ENCODE results near the gene CARS2.
"Not testable (repeated sequence)": the region's sequence is repeated elsewhere in the genome, so short reads cannot be mapped to it uniquely, and the experiment has no call there.

The CARS2 gene

DNA sequence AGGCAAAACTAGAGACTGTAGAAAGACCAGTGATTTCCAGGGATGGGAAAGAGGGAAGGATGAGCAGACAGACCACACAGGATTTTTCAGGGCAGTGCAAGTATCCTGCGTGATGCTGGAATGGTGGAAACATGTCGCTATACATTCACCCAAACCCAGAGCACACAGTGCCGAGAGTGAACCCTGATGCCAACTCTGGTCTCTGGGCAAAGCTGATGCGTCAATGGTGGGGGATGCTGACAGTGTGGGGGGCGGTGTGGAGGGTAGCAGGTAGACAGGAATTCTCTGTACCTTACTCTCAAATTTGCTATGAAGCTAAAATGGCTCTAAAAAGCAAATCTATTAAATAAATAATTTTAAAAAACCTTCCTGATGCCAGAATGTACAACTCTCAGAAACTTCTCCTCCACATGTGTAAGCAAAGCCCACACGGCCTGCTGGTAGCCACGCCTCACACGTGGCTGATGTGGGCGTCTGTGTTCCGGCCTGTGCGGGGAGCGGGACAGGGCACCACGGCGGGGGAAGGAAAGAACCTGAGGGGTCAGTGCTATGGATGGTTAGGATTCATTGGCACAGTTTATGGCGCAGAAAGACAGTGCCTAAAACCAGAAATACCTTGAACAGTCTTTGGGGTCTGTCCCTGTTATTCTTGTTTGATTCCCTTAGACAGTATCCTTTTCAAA, 23.9 kb downstream of the CARS2 start:
- DNase-seq: no peak

DNA sequence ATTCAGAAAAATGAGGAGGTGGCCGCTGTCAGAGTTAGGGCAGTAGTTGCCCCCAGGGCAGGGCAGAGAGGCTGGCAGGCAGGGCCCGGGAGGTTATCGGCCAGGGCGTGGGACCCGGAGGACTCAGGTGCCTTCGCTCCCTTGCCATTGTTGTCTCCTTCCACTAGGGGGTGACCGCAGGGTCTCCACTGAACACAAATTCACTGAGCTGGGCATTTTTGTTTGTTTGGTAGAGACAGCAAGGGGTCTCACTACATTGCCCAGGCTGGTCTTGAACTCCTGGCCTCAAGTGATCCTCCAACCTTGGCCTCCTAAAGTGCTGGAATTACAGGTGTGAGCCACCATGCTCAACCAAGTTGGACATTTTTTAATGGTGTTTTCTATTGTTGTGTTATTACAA, 25.1 kb downstream of the CARS2 start:
- DNase-seq: peak in 1 of 3 experiments; percentile 30

DNA sequence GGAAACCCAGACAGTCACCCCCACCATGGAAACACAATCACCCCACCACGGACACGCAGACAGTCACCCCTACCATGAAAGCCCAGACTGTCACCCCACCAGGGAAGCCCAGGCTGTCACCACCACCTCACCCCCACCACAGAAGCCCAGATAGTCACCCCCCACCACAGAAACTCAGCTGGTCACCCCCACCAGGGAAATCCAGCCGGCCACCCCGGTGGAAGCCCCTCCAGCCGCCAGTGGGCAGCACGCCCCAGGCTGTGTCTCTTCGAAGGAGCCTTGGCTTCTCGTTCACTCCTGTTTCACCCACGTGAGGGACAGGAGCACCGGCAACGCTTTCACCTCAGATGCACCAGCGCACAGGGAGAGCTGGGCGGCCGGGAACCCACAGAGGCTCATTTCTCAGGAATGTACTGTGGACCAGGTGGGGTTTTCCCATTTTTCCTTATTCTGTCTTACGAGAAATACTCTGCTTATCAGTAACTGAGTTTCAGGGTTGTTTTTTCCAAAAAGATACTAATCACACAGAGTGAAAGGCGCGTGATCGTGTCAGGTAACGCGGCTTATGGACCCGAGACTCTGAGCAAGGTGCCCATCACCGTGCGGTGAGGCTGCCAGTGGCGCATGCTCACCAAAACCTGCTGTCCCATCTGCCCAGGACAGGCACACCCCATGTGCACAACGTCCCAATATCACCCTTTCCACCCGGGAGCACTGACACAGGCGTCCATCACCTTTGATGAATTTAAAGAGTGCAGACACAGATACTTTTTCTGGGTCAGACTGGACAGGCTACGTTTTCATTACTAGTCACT, 28.0 kb downstream of the CARS2 start:
- no peak for DNase-seq

DNA sequence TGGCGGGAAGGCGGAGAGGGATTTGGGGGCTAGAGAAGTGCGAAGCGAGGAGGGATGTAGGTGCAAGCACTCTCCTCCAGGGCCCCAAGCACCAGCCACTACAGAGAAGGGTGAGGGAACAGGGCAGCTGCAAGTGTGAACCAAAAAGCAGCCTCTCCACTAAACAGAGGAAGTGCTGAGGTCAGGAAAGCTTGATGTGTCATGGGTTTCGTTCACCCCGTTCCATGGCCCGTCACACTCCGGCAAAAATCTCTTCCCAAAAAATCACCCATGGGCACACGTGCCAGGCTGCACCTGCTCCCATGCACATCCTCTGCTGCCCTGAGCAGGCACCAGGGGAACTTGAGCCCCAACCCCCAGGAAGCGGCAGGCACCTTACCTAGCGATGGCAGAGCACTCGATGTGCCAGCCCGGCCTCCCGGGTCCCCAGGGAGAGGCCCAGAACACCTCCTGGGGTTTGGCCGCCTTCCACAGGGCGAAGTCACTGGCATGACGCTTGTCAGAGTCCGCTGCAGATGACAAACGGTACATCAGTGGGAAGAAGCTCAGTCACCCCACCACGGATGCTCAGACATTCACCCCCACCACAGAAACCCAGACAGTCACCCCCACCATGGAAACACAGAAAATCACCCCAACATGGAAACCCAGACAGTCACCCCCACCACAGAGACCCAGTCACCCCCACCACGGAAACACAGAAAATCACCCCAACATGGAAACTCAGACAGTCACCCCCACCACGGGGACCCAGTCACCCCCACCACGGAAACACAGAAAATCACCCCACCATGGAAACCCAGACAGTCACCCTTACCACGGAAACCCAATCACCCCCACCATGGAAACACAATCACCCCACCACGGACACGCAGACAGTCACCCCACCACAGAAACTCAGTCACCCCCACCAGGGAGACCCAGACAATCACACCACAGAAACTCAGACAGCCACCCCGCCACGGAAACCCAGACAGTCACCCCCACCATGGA, 29.0 kb downstream of the CARS2 start:
- no peak for DNase-seq

DNA sequence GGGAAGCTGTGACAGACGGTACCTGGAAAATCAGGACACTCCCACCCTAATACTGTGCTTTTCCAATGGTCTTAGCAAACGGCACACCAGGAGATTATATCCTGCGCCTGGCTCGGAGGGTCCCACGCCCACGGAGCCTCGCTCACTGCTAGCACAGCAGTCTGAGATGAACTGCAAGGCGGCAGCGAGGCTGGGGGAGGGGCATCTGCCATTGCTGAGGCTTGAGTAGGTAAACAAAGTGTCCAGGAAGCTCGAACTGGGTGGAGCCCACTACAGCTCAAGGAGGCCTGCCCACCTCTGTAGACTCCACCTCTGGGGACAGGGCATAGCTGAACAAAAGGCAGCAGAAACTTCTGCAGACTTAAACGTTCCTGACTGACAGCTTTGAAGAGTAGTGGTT, 36.1 kb downstream of the CARS2 start:
- not testable (repeated sequence) for DNase-seq

DNA sequence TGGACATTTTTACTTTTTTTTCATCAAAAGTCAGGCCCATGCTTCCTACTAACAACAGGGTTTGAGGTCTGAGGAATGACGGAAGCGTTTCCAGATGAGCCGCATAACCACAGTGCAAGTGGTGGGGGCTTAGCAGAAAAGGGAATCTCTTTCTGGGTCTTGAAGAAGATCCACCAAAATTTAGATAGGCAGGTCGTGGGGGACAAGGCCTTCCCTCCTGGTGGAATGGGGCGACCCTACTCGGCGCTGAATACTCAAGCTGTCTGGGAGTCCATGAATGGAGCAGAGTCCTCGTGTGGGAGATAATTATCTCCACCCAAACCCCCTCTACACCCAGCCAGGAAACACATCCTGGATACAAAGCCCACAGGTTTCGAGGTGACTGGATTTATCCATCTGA, 36.9 kb downstream of the CARS2 start:
- no peak for DNase-seq

DNA sequence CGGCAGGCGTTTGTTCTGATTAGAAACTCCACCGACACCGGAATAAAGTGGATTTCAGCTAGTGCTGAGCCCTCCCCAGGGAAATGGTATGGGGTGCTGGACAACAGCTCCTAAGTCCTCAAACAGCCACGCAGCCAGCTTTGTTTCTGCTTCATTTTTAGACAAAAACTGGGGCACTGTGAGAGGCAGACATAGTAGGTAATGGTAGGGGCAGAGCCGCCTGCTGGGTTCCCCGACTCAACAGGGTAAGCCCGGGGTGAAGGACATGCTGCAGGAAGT, 39.7 kb downstream of the CARS2 start:
- no peak for DNase-seq

DNA sequence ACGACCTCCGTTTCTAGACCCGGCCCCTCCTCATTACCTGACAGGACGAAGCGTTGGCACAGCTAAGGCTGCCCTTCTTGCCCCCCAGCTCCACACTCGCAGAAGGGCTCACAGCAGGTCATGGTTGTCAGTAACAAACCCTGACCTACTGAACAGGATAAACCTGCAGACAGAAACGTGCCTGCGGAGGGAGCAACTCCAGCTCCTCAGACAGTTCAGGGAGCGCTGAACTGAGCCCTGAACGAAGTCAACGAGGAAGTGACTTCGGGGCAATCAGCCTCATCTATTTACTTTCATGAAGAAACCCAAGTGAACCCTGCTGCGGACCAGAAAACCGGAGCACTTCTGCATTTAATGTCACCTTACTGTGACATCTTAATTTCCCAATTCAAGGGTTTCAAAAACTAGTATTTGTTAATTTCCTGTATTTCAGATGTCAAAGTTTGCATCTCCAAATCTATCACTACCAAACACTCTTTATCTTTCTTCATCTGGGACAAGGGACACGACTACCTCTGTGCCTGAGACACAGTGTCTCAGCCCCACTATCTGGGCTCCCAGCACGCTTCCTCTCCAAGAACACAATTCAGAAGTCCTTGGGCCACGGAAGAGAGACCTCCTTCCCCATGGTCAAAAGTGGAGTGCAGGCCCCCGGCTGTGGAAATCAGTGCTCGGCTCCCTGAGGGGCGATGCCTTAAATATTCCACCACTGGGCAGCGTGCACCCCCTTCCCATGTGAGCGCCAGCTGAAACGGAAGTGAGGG, 40.2 kb downstream of the CARS2 start:
- DNase-seq: no peak

DNA sequence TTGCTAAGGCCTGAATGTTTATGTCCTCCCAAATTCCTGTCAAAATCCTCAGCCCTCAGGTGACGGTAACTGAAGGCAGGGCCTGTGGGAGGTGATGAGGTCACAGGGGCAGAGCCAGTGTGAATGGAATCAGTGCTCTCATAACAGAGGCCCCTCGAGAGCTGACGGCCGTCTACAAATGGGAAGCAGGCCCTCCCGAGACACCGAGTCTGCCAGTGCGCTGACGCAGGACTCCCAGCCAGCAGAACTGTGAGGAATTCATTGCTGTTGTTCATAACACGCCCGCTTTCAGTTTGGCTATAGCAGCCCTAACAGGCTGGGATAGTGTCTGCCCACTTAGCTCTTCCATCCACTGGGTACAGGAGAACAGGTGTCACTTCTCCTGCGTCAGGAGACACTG, 41.2 kb downstream of the CARS2 start:
- DNase-seq: no peak

DNA sequence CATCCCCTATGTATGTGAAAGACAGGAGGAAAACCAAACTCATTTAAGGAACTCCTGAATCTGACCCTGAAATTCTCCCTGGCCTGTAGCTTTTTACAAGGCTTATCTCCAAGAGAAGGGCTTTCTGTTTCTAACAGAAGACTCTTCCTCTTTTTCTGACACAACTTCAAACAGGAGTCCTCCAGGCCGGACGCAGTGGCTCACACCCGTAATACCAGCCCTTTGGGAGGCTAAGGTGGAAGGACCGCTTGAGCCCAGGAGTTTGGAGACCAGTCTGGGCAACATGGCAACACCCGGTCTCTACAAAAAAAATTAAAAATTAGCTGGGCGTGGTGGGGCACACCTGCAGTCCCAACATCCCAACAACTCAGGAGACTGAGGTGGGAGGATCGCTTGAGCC, 41.9 kb downstream of the CARS2 start:
- DNase-seq: no peak

DNA sequence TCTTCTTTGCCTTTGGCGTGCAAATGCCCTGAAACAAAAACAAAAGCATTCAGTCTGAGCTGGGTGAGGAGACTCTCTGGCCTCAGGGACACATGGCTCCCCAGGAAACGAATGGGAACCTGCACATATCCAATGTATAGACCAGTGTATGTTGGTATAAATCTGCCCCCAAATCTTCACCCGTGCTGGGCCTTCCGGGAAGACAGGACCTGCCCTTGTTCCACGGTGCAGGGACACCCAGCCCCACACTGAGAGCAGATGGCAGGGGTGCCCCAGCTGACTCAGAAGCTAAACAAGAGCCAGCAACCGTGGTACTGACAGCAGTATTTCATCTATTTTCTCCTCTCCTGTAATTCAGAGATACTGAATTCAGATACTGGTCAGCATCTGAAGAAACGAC, 42.4 kb downstream of the CARS2 start:
- DNase-seq: no peak

DNA sequence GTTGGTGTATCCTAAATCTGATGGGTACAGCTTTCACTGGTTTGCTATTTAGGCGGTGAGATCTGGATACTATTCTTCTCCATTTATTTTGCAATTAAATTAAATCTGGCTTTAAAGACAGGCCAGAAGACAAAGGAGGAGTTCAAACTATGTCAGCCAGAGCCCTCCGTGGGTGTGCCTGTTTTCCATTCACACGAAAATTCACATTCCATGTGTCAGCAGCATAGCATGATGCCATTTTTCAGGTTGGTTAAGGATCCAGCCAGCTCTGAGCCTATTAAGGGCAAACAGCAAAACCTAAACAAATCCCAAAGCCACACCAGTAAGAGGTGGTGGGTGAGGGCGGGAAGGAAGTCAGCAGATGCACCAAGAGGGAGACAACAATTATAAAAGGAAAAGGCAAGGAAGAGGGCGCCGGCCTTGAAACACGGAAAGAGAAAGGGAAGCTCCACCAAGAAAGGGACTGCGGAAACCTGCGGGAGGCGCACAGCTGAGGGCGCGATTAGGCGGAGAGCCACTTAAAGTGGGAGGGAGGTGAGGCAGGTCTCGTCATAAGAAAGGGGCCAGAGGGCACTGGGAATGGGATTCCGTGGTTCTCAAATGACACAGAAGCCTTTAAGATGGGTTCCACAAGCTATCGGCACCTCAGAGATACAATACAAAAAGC, 43.0 kb downstream of the CARS2 start:
- DNase-seq: no peak

DNA sequence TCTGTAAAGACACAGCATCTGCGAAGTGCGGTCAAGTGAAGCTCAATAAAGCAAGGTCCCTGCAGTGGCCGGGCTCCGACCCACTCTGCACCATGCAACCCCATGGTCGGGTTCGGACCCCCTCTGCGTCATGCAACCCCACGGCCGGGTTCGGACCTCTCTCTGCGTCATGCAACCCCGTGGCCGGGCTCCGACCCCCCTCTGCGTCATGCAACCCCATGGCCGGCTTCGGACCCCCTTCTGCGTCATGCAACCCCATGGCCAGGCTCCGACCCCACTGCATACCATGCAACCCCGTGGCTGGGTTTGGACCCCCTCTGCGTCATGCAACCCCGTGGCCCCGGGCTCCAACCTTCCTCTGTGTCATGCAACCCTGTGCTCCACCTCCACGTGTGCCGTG, 43.8 kb downstream of the CARS2 start:
- DNase-seq: no peak

DNA sequence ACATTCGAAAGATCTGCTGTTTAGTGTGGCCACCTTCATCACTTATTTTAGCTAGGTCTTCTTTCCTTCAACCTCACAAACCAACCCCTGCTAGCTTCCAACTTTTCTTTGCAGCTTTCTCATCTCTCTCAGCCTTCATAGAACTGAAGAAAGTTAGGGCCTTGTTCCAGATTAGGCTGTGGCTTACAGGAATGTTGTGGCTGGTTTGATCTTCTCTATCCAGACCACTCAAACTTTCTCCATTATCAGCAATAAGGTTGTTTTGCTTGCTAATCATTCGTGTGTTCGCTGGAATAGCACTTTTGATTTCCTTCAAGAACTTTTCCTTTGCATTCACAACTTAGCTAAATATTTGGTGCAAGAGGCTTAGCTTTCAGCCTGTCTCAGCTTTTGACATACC, 44.7 kb downstream of the CARS2 start:
- DNase-seq: no peak

DNA sequence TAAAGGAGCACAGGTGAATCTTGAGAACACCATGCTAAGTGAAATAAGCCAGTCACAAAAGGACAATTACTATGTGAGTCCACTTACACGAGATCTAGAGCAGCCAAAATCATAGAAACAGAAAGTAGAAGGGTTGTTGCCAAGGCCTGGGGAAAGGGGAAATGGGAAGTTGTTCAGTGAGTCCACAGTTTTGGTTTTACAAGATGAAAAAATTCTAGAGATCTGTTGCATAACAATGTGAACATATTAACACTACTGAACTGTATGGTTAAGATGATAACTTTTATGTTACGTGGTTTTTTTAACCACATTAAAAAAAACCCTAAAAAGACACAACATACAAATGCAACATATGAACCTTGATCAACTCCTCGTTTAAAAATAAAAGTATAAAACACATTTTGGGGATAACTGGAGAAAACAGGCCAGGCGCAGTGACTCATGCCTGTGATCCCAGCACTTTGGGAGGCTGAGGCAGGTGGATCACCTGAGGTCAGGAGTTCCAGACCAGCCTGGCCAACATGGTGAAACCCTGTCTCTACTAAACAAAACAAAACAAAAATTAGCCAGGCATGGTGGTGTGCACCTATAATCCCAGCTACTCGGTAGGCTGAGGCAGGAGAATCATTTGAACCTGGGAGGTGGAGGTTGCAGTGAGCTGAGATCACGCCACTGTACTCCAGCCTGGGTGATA, 47.6 kb downstream of the CARS2 start:
- DNase-seq: not testable (repeated sequence)

DNA sequence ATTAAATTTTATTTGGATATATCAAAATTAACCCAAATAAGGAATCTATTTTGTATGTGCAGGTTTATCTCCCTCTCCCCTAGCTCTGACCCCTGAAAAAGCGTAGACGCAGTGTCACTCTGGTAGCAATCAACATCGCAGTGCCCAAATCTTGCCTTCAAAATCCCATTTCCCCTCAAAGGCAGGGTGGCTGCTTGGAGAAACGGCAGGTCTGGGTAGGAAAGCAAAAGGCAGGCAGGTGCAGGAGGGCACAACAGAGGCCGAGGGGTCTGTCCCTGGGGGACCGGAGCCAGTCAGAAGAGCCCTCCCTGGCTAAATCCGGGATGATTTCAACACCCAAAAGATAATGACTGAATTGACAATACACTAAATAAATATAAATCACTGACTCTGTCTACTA, 48.7 kb downstream of the CARS2 start:
- no peak for DNase-seq

DNA sequence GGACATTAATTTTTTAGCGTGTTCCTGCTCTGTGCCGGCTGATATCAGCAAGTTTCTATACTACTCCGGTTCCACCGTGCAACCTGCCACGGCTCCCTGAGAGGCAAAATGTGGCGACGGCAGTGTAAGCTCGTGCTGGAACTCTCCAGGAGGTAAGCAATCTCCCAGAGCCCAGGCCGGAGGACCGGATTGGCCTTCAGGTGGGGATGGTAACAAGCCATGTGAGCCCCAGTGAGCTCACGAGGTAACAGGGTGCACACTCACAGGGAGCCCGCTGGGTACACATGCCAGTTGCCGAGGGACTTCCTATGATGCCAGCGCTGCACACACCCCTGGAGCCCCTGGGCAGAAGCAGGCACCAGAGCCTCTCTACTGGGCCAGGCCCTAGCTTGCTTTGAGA, 52.1 kb downstream of the CARS2 start:
- no peak for DNase-seq

DNA sequence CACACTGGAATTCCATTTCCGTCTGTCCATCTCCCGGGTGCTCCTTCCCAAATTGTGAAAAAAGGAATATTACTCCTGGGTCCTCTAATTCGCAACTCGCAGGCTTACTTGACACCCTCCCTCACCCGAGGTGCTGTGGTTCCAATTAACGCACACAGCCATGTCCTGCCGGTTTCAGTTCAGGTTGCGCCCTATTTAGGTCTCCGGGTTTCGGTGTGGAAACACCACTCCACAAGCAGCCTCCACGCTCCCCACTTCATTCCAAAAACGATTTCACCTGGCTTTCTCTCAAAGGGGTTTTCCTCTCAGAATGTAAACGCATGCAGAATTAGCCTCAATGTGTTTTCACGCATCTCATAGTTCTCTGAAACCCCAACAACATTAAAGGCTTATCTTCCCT, 52.6 kb downstream of the CARS2 start:
- DNase-seq: no peak

DNA sequence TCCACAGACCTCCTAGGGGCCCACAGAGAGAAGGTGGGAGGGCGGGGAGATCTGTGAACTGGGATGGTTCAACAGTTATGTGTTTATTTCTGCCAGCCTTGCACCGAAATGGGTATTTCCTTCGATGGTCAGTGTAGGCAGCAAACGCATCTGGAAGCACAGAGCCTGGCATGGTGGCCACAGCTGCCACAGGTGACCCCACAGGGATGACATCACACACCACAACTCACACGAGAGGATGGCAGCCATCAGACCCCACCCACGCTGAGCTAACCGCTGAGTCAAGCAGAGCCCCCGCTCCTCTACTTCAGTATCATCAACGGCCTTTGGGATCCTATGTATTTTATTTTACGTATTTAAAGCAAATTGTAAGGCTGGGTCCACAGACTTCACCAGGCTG, 53.2 kb downstream of the CARS2 start:
- no peak for DNase-seq

DNA sequence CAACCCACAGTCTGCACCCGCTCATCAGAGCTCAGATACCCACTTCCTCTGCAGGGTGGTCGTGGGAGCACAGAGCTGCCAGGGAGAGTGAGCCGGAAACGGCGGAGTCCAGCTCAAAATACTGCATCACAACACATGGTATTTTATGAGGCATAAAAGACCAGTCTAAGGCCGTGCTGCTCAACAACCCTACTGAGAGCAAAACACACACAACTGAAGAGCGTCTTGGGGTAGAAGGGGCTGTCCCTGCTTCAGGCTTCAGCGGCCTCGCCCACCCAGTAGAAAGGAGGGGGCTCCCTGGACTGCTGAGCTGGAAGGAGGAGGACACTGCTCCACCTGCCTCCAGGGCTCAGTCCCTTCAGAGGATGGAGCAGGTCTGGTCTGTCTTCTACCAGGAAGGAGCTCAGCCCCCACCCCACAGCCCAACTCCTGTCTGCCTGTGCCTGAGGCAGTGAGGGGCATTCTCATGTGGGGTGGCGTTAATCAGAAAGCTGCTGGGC, 53.6 kb downstream of the CARS2 start:
- no peak for DNase-seq

DNA sequence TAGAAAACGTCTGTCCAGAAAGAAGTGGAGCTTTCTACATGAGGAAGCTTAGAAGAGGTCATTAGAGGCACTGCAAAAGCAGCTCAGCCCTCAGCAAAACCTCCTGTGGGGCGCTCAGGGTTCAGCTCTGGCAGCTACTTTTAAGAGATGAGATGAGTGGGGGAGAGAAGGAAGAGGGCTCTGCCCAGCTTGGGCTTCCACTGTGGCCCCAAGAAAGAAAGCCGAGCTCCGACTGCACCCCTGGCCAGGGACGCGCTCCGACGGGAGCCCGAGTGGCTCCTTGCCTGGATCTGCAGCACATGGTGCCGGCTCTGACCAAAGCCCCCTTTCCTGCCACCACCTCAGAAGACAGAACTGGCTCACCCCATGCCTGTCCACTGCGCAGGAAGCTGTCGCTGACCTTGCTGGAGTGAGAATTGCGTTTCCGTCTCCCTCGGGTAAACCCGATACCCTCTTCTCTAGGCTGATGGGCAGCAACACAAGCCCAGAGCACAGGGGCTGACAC, 54.1 kb downstream of the CARS2 start:
- DNase-seq: no peak
